OCI-LY1 (cell line): Measurements from ENCODE around the gene P3H3.

Source experiments
- H2AFZ ChIP-seq: fragments of 200-600 bp; sonication (generic), shearing (Covaris generic); 2 replicates; pipeline ENCODE4 v1.6.0; 2014; ENCODE audit warnings: antibody characterized with exemption, mild to moderate bottlenecking, low read length
- H3F3A ChIP-seq: fragments of 200-600 bp; sonication (generic), shearing (Covaris generic); 2 replicates; pipeline ENCODE4 v1.6.0; 2014; ENCODE audit warnings: mild to moderate bottlenecking, antibody characterized with exemption, low read length, moderate library complexity; ENCODE audit not compliant: insufficient read depth
- H3K27ac ChIP-seq: fragments of 200-600 bp; sonication (generic); 2 replicates; pipeline ENCODE4 v1.5.1; 2014; ENCODE audit warnings: low read length, mixed run types, mild to moderate bottlenecking, low read depth; ENCODE audit not compliant: poor library complexity, severe bottlenecking
- H3K27me3 ChIP-seq: fragments of 200-600 bp; sonication (generic); 2 replicates; pipeline ENCODE4 v1.6.0; 2014; ENCODE audit warnings: antibody characterized with exemption, mild to moderate bottlenecking, low read length, moderate library complexity; ENCODE audit not compliant: insufficient read depth
- H3K36me3 ChIP-seq: fragments of 200-600 bp; sonication (generic); 2 replicates; pipeline ENCODE4 v1.6.1; 2014; ENCODE audit warnings: mild to moderate bottlenecking, antibody characterized with exemption, low read length, moderate library complexity, mixed read lengths; ENCODE audit not compliant: insufficient read depth
- H3K4me1 ChIP-seq: fragments of 200-600 bp; sonication (generic); 2 replicates; pipeline ENCODE4 v1.5.1; 2014; ENCODE audit warnings: mild to moderate bottlenecking, low read length, moderate library complexity; ENCODE audit not compliant: insufficient read depth, severe bottlenecking
- H3K4me2 ChIP-seq: fragments of 200-600 bp; sonication (generic), shearing (Covaris generic); 2 replicates; pipeline ENCODE4 v1.6.1; 2014; ENCODE audit warnings: low read length
- H3K4me3 ChIP-seq: fragments of 200-600 bp; sonication (generic); 2 replicates; pipeline ENCODE4 v1.5.1; 2014; ENCODE audit warnings: low read length, low read depth, mild to moderate bottlenecking, mixed read lengths; ENCODE audit not compliant: poor library complexity, severe bottlenecking
- H3K79me2 ChIP-seq: fragments of 200-600 bp; shearing (Covaris generic); 2 replicates; pipeline ENCODE4 v1.6.1; 2016; ENCODE audit warnings: mixed run types, low read length, mixed read lengths; ENCODE audit not compliant: insufficient read depth
- H3K9ac ChIP-seq: fragments of 200-600 bp; sonication (generic), shearing (Covaris generic); 2 replicates; pipeline ENCODE4 v1.6.1; 2014; ENCODE audit warnings: mild to moderate bottlenecking, low read length, mixed read lengths
- H3K9me2 ChIP-seq: fragments of 200-600 bp; sonication (generic), shearing (Covaris generic); 2 replicates; pipeline ENCODE4 v1.6.1; 2014; ENCODE audit warnings: low read depth, mild to moderate bottlenecking, low read length, mixed read lengths
- H3K9me3 ChIP-seq: fragments of 200-600 bp; shearing (Covaris generic); 2 replicates; pipeline ENCODE4 v1.6.1; 2014; ENCODE audit warnings: low read length, mixed read lengths
- H4K20me1 ChIP-seq: fragments of 200-600 bp; sonication (generic), shearing (Covaris generic); 2 replicates; pipeline ENCODE4 v1.6.0; 2016; ENCODE audit warnings: mild to moderate bottlenecking, low read length; ENCODE audit not compliant: insufficient read depth
- EZH2 ChIP-seq: fragments of 200-600 bp; sonication (generic), shearing (Covaris generic); IDR thresholded peaks from 2 replicates; pipeline ENCODE4 v1.8.0; 2017; ENCODE audit warnings: borderline replicate concordance, mixed run types, mild to moderate bottlenecking, antibody characterized with exemption, low read length, moderate library complexity, mixed read lengths
- TF ChIP-seq, protein P1 (sequence below): fragments of 200-600 bp; sonication (generic), shearing (Covaris generic); IDR thresholded peaks from 2 replicates; pipeline ENCODE4 v1.5.1; 2017; ENCODE audit warnings: mild to moderate bottlenecking, antibody characterized with exemption, low read length, moderate library complexity, mixed read lengths

Gene P3H3

DNA sequence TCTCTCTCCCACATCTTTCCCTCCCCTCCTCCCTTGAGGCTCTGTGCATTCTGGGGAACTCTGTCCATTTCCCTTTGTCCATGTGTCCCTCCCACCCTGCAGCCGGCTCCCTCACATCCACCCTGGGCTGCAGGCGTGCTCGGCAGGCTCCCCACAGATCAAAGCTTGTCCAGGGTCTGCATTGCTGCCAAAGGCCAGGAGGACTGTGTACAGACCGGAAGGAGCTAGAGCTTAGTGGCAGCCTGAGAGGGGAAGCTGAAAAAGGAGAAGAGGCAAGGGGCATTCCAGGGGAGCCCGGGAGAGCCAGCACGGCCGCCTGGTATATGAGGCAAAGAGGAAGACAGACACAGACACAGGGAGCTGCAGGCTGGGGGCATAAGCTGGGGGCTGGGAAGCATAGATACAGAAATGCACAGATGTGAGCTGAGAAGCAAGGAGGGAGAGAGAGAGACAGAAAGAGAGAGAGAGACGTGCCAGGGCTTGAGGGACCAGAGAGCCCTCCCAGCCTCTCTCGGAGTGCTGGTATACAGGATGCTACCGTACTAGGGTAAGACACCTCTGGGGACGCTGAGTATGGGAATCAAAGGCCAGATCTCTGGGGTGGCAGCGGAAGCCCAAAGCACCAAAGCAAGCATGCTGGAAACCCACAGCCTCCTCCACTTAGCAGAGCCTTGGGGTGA lies 35.5 kb upstream of the P3H3 start:
- Histone ChIP-seq H3K4me3 (no peak overlapping the region), H3F3A (no peaks in the 10 kb centered on the region), H3K4me2 (no peak overlapping the region), H3K27me3 (peaks cover 12% of the 10 kb centered on the region), H3K9me3 (no peaks in the 10 kb centered on the region), H3K79me2 (no peaks in the 10 kb centered on the region), H2AFZ (no peak overlapping the region), H3K9me2 (no peaks in the 10 kb centered on the region), H4K20me1 (no peaks in the 10 kb centered on the region), H3K9ac (no peak overlapping the region), H3K36me3 (no peaks in the 10 kb centered on the region), H3K4me1 (no peaks in the 10 kb centered on the region), H3K27ac (no peak overlapping the region)
- TF ChIP-seq EZH2 = no peak
- TF ChIP-seq, protein P1, sequence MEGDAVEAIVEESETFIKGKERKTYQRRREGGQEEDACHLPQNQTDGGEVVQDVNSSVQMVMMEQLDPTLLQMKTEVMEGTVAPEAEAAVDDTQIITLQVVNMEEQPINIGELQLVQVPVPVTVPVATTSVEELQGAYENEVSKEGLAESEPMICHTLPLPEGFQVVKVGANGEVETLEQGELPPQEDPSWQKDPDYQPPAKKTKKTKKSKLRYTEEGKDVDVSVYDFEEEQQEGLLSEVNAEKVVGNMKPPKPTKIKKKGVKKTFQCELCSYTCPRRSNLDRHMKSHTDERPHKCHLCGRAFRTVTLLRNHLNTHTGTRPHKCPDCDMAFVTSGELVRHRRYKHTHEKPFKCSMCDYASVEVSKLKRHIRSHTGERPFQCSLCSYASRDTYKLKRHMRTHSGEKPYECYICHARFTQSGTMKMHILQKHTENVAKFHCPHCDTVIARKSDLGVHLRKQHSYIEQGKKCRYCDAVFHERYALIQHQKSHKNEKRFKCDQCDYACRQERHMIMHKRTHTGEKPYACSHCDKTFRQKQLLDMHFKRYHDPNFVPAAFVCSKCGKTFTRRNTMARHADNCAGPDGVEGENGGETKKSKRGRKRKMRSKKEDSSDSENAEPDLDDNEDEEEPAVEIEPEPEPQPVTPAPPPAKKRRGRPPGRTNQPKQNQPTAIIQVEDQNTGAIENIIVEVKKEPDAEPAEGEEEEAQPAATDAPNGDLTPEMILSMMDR = no peak

DNA sequence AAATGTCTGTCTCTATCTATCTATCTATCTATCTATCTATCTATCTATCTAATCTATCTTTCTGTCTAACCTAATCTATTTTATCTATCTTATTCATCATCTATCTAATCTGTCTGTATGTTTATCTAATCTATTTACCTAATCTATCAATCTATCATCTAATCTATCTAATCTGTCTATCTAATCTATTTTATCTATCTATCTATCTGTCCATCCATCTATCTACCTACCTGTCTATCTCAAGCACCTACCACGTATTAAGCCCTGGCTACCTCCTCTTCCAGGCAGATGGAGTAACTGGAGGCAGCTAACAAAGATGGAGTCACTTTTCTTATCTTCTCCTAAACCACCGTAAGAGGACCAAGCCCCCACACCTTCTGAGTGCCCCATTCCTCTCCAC lies 33.1 kb upstream of the P3H3 start:
- Histone ChIP-seq H3K36me3 (no peaks in the 10 kb centered on the region), H3K4me1 (no peaks in the 10 kb centered on the region), H3K27ac (no peak overlapping the region), H3F3A (no peaks in the 10 kb centered on the region), H3K4me2 (no peak overlapping the region), H3K27me3 (peaks cover 9% of the 10 kb centered on the region), H3K4me3 (no peak overlapping the region), H3K79me2 (no peaks in the 10 kb centered on the region), H3K9ac (no peak overlapping the region), H4K20me1 (no peaks in the 10 kb centered on the region), H2AFZ (no peak overlapping the region), H3K9me3 (no peaks in the 10 kb centered on the region), H3K9me2 (no peaks in the 10 kb centered on the region)
- TF ChIP-seq EZH2 = no peak
- TF ChIP-seq, protein P1 = no peak

DNA sequence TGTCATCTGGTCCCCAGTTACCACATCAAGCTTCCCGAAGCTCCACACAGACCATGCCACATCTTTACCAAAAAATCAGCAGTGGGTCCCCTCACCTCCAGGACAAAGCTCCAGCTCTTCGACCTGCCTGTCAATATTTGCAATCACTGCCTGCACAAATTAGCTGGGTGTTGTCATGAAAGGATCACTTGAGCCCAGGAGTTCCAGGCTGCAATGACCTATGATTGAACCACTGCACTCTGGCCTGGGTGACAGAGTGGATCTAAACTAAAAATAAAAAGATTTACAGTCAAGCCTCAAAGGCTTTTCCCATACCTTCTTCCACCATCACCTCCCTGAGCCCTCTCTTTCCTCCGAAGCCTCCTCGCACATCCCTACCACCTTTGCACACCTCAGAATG lies 31.6 kb upstream of the P3H3 start:
- no peak overlapping the region for H3K4me2 ChIP-seq
- H2AFZ ChIP-seq = no peak overlapping the region
- H3K9me2 ChIP-seq = no peaks in the 10 kb centered on the region
- no peaks in the 10 kb centered on the region for H3K36me3 ChIP-seq
- TF ChIP-seq EZH2 = no peak
- TF ChIP-seq, protein P1 = no peak
- H3K79me2 ChIP-seq = no peaks in the 10 kb centered on the region
- peaks cover 9% of the 10 kb centered on the region for H3K27me3 ChIP-seq
- no peaks in the 10 kb centered on the region for H3K4me1 ChIP-seq
- no peak overlapping the region for H3K4me3 ChIP-seq
- no peak overlapping the region for H3K9ac ChIP-seq
- H3F3A ChIP-seq = no peaks in the 10 kb centered on the region
- H3K9me3 ChIP-seq = no peaks in the 10 kb centered on the region
- H3K27ac ChIP-seq = no peak overlapping the region
- no peaks in the 10 kb centered on the region for H4K20me1 ChIP-seq
